ENCODE measurements around the gene EXOC6. TPM values are rescaled to one million over a fixed set of nuclear protein-coding genes. Genes with fewer than 3 reads are reported as not detected.
"Not testable (repeated sequence)": the region's sequence is repeated elsewhere in the genome, so short reads cannot be mapped to it uniquely, and the experiment has no call there.

The EXOC6 gene
- total RNA-seq, 1 experiment from 2014 or later = 19.2 TPM

GRCh38 chr10:92931597-92931996, 83.3 kb downstream of the EXOC6 start:
- Mint-ChIP-seq H3K4me3 (ENCODE audit: low read depth, unreplicated experiment) (no peak overlapping the region), H3K4me1 (ENCODE audit: low read depth, unreplicated experiment) (no peaks in the 10 kb centered on the region), H3K9me3 (ENCODE audit: low read depth, unreplicated experiment) (no peaks in the 10 kb centered on the region), H3K36me3 (ENCODE audit: insufficient read depth, unreplicated experiment) (no peaks in the 10 kb centered on the region), H3K27me3 (ENCODE audit: unreplicated experiment) (no peaks in the 10 kb centered on the region), H3K27ac (ENCODE audit: unreplicated experiment) (no peak overlapping the region)
- intact Hi-C loops (cut with micrococcal nuclease; ENCODE audit: unreplicated experiment) = no loop called here
- CTCF ChIA-PET = no interaction called here
- DNase-seq = no peak
- TF ChIP-seq CTCF (IDR thresholded peaks at IDR 0.05; ENCODE audit: unreplicated experiment) = no peak
- BruUV-seq (replicated peaks) = no TSS peak

GRCh38 chr10:92937876-92938275, 89.6 kb downstream of the EXOC6 start:
- no peaks in the 10 kb centered on the region for H3K36me3 Mint-ChIP-seq (ENCODE audit: insufficient read depth, unreplicated experiment)
- no peaks in the 10 kb centered on the region for H3K4me1 Mint-ChIP-seq (ENCODE audit: low read depth, unreplicated experiment)
- BruUV-seq (replicated peaks) = no TSS peak

GRCh38 chr10:92938841-92939240, 90.5 kb downstream of the EXOC6 start:
- H3K27ac Mint-ChIP-seq (ENCODE audit: unreplicated experiment) = no peak overlapping the region
- CTCF ChIA-PET = no interaction called here
- intact Hi-C loops (cut with micrococcal nuclease; ENCODE audit: unreplicated experiment) = no loop called here
- DNase-seq = no peak
- TF ChIP-seq CTCF (IDR thresholded peaks at IDR 0.05; ENCODE audit: unreplicated experiment) = no peak
- H3K9me3 Mint-ChIP-seq (ENCODE audit: low read depth, unreplicated experiment) = no peaks in the 10 kb centered on the region
- no peaks in the 10 kb centered on the region for H3K4me1 Mint-ChIP-seq (ENCODE audit: low read depth, unreplicated experiment)
- no TSS peak for BruUV-seq (replicated peaks)
- no peaks in the 10 kb centered on the region for H3K27me3 Mint-ChIP-seq (ENCODE audit: unreplicated experiment)
- no peaks in the 10 kb centered on the region for H3K36me3 Mint-ChIP-seq (ENCODE audit: insufficient read depth, unreplicated experiment)
- H3K4me3 Mint-ChIP-seq (ENCODE audit: low read depth, unreplicated experiment) = no peak overlapping the region

More at GRCh38 chr10:92937876-92938275, 89.6 kb downstream of the EXOC6 start:
- intact Hi-C loops (cut with micrococcal nuclease; ENCODE audit: unreplicated experiment) = no loop called here
- H3K4me3 Mint-ChIP-seq (ENCODE audit: low read depth, unreplicated experiment) = no peak overlapping the region
- H3K27ac Mint-ChIP-seq (ENCODE audit: unreplicated experiment) = no peak overlapping the region
- no peaks in the 10 kb centered on the region for H3K27me3 Mint-ChIP-seq (ENCODE audit: unreplicated experiment)
- DNase-seq = no peak
- TF ChIP-seq CTCF (IDR thresholded peaks at IDR 0.05; ENCODE audit: unreplicated experiment) = no peak
- CTCF ChIA-PET = no interaction called here
- no peaks in the 10 kb centered on the region for H3K9me3 Mint-ChIP-seq (ENCODE audit: low read depth, unreplicated experiment)

GRCh38 chr10:92942226-92942625, 93.9 kb downstream of the EXOC6 start:
- H3K27me3 Mint-ChIP-seq (ENCODE audit: unreplicated experiment) = no peaks in the 10 kb centered on the region
- H3K4me3 Mint-ChIP-seq (ENCODE audit: low read depth, unreplicated experiment) = no peak overlapping the region
- intact Hi-C loops (cut with micrococcal nuclease; ENCODE audit: unreplicated experiment) = no loop called here
- H3K36me3 Mint-ChIP-seq (ENCODE audit: insufficient read depth, unreplicated experiment) = no peaks in the 10 kb centered on the region
- no peak for TF ChIP-seq CTCF (IDR thresholded peaks at IDR 0.05; ENCODE audit: unreplicated experiment)
- H3K27ac Mint-ChIP-seq (ENCODE audit: unreplicated experiment) = no peak overlapping the region
- no peak for DNase-seq
- H3K9me3 Mint-ChIP-seq (ENCODE audit: low read depth, unreplicated experiment) = no peaks in the 10 kb centered on the region
- no peaks in the 10 kb centered on the region for H3K4me1 Mint-ChIP-seq (ENCODE audit: low read depth, unreplicated experiment)
- BruUV-seq (replicated peaks) = no TSS peak
- CTCF ChIA-PET = no interaction called here

GRCh38 chr10:92946491-92946890, 98.2 kb downstream of the EXOC6 start:
- H3K4me3 Mint-ChIP-seq (ENCODE audit: low read depth, unreplicated experiment) = no peak overlapping the region
- no TSS peak for BruUV-seq (replicated peaks)
- no peaks in the 10 kb centered on the region for H3K36me3 Mint-ChIP-seq (ENCODE audit: insufficient read depth, unreplicated experiment)
- H3K27me3 Mint-ChIP-seq (ENCODE audit: unreplicated experiment) = no peaks in the 10 kb centered on the region
- CTCF ChIA-PET = no interaction called here
- intact Hi-C loops (cut with micrococcal nuclease; ENCODE audit: unreplicated experiment) = no loop called here
- DNase-seq = no peak
- TF ChIP-seq CTCF (IDR thresholded peaks at IDR 0.05; ENCODE audit: unreplicated experiment) = no peak
- no peaks in the 10 kb centered on the region for H3K4me1 Mint-ChIP-seq (ENCODE audit: low read depth, unreplicated experiment)
- peaks cover 2% of the 10 kb centered on the region for H3K9me3 Mint-ChIP-seq (ENCODE audit: low read depth, unreplicated experiment)
- H3K27ac Mint-ChIP-seq (ENCODE audit: unreplicated experiment) = no peak overlapping the region

- BruUV-seq (replicated peaks); CTCF ChIA-PET; H3K4me1 Mint-ChIP-seq (ENCODE audit: low read depth, unreplicated experiment); H3K9me3 Mint-ChIP-seq (ENCODE audit: low read depth, unreplicated experiment); DNase-seq; H3K27me3 Mint-ChIP-seq (ENCODE audit: unreplicated experiment); intact Hi-C loops (cut with micrococcal nuclease; ENCODE audit: unreplicated experiment); H3K4me3 Mint-ChIP-seq (ENCODE audit: low read depth, unreplicated experiment); H3K27ac Mint-ChIP-seq (ENCODE audit: unreplicated experiment); H3K36me3 Mint-ChIP-seq (ENCODE audit: insufficient read depth, unreplicated experiment): not testable (repeated sequence)
Measured at GRCh38 chr10:92952573-92952972, 104.3 kb downstream of the EXOC6 start.

Data from Calu3 (cell line).